Lower lobe of right lung (tissue), 2 donors: ENCODE measurements around the gene AKAP6. TPM values are rescaled to one million over a fixed set of nuclear protein-coding genes. Genes with fewer than 3 reads are reported as not detected.

Experiments used
- ATAC-seq, 2 donors: fragments of 200-7000 bp; cut with Tn5 transposase; one replicate each; pipeline ENCODE4 v1.9.1; 2020 to 2022; ENCODE audit warnings: mild to moderate bottlenecking in 2 of 2, moderate library complexity in 2 of 2
- DNase-seq: peaks from one replicate; pipeline ENCODE4 v3.0.0-alpha.2; 2020
- H3K27ac ChIP-seq: fragments of 200-600 bp; one replicate; pipeline ENCODE4 v1.8.0; 2022
- H3K27me3 ChIP-seq: fragments of 200-600 bp; one replicate; pipeline ENCODE4 v1.8.0; 2022; ENCODE audit warnings: low read depth
- H3K36me3 ChIP-seq: fragments of 200-600 bp; one replicate; pipeline ENCODE4 v1.8.0; 2022; ENCODE audit warnings: mild to moderate bottlenecking
- H3K4me1 ChIP-seq: fragments of 200-600 bp; one replicate; pipeline ENCODE4 v1.8.0; 2022
- H3K4me3 ChIP-seq: fragments of 200-600 bp; one replicate; pipeline ENCODE4 v1.8.0; 2022; ENCODE audit warnings: mild to moderate bottlenecking
- H3K9me3 ChIP-seq: fragments of 200-600 bp; one replicate; pipeline ENCODE4 v1.8.0; 2022
- CTCF ChIP-seq: fragments of 200-600 bp; IDR thresholded peaks from one replicate; pipeline ENCODE4 v1.8.0; 2022; ENCODE audit warnings: antibody characterized with exemption, mild to moderate bottlenecking
- intact Hi-C: fragments of 100-400 bp; cut with DNase I; formaldehyde crosslinking; loops from one replicate; pipeline ENCODE4 v1.11.0; 2022
- total RNA-seq: library from RNA; stranded (reverse); fragmentation: NEBNext Ultra II Directional; extraction: Animal tissue kit (Norgen Biotek cat#: 25700); gene quantifications from one replicate; pipeline ENCODE4 v1.2.1, GENCODE V29; 2021
- donor health status: DM: no; HTN: yes; CAD: no; lungs with severe emphysema.

Gene AKAP6
- total RNA-seq, 1 donor from 2014 or later: 8.6 TPM

- DNase-seq: no peak
Measured at GRCh38 chr14:32650030-32650429, 320.9 kb downstream of the AKAP6 start.

GRCh38 chr14:32650665-32651064 is 321.6 kb downstream of the AKAP6 start:
- no peak overlapping the region for H3K27ac ChIP-seq
- intact Hi-C loops: no loop called here
- H3K27me3 ChIP-seq: no peaks in the 10 kb centered on the region
- TF ChIP-seq CTCF: no peak
- H3K4me3 ChIP-seq: no peak overlapping the region
- no peaks in the 10 kb centered on the region for H3K36me3 ChIP-seq
- no peaks in the 10 kb centered on the region for H3K4me1 ChIP-seq
- DNase-seq: no peak
- no peaks in the 10 kb centered on the region for H3K9me3 ChIP-seq
- ATAC-seq: no peak

More at GRCh38 chr14:32650030-32650429, 320.9 kb downstream of the AKAP6 start:
- Histone ChIP-seq H3K4me1 (no peaks in the 10 kb centered on the region), H3K27me3 (no peaks in the 10 kb centered on the region), H3K9me3 (no peaks in the 10 kb centered on the region), H3K4me3 (no peak overlapping the region), H3K36me3 (no peaks in the 10 kb centered on the region), H3K27ac (no peak overlapping the region)
- intact Hi-C loops: no loop called here
- ATAC-seq: no peak
- no peak for TF ChIP-seq CTCF

DNA sequence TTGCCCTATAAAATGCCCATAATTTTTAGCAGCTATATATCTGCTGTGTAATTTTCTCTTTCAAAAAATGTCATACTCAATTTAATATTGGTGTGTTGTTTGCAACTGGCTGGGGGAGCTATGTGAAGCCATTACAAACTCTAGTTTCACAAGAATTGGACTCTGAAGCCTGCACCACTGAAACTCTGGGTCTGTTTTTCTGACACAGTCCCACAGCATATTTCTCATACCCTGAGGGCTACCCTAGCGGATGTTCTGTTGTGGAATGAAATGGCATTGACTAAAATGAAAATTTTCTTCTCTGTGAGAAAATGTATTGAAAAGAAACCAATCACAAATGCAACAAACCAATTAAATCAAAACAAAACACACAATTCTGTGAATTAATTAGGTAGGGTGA is 325.0 kb downstream of the AKAP6 start:
- no peaks in the 10 kb centered on the region for H3K9me3 ChIP-seq
- ATAC-seq (no peak), DNase-seq (no peak)
- intact Hi-C loops: no loop called here
- H3K4me3 ChIP-seq: no peak overlapping the region
- no peaks in the 10 kb centered on the region for H3K36me3 ChIP-seq
- no peak for TF ChIP-seq CTCF
- peaks cover 6% of the 10 kb centered on the region for H3K4me1 ChIP-seq
- H3K27me3 ChIP-seq: no peaks in the 10 kb centered on the region
- H3K27ac ChIP-seq: no peak overlapping the region

GRCh38 chr14:32656601-32657000 is 327.5 kb downstream of the AKAP6 start:
- no peaks in the 10 kb centered on the region for H3K27me3 ChIP-seq
- peaks cover 6% of the 10 kb centered on the region for H3K4me1 ChIP-seq
- H3K36me3 ChIP-seq: no peaks in the 10 kb centered on the region
- ATAC-seq (no peak), DNase-seq (no peak)
- H3K4me3 ChIP-seq: no peak overlapping the region
- TF ChIP-seq CTCF: no peak
- no peak overlapping the region for H3K27ac ChIP-seq
- intact Hi-C loops: no loop called here
- H3K9me3 ChIP-seq: no peaks in the 10 kb centered on the region

- Histone ChIP-seq H3K36me3 (no peaks in the 10 kb centered on the region), H3K4me1 (peaks cover 6% of the 10 kb centered on the region), H3K9me3 (no peaks in the 10 kb centered on the region), H3K4me3 (no peak overlapping the region), H3K27ac (no peak overlapping the region), H3K27me3 (no peaks in the 10 kb centered on the region)
- ATAC-seq (peak; percentile 78), DNase-seq (peak; percentile 43)
- intact Hi-C loops: no loop called here
- no peak for TF ChIP-seq CTCF
Measured at GRCh38 chr14:32657081-32657480, 328.0 kb downstream of the AKAP6 start.

GRCh38 chr14:32661216-32661615 is 332.1 kb downstream of the AKAP6 start:
- intact Hi-C loops: no loop called here
- ATAC-seq (no peak), DNase-seq (no peak)
- Histone ChIP-seq H3K27ac (no peak overlapping the region), H3K9me3 (no peaks in the 10 kb centered on the region), H3K36me3 (no peaks in the 10 kb centered on the region), H3K4me3 (no peak overlapping the region), H3K27me3 (no peaks in the 10 kb centered on the region), H3K4me1 (peaks cover 6% of the 10 kb centered on the region)
- TF ChIP-seq CTCF: no peak
